GM19023 (cell line): Measurements from ENCODE around the gene ZNF628.
A peak's percentile ranks its signal among the peaks of the same experiment; 100 is the strongest.
"Not testable (repeated sequence)": the region's sequence is repeated elsewhere in the genome, so short reads cannot be mapped to it uniquely, and the experiment has no call there.

Source experiments
- ATAC-seq: cut with Tn5 transposase; IDR thresholded peaks from one replicate; pipeline ENCODE4 v1.9.1; 2021; ENCODE audit warnings: mild to moderate bottlenecking, moderate library complexity; ENCODE audit not compliant: unreplicated experiment

ZNF628 gene

GRCh38 chr19:55476100-55476775 is at the start of gene ZNF628:
TSS of gene ZNF628 (plus strand) at chr19:55476617. CDS start at chr19:55479911, 3,294 bp downstream.
- peak; percentile 89 for ATAC-seq

GRCh38 chr19:55431183-55431582 is 45.2 kb upstream of the ZNF628 start:
- no peak for ATAC-seq

- ATAC-seq: no peak
Measured at GRCh38 chr19:55432241-55432959, 44.0 kb upstream of the ZNF628 start.

GRCh38 chr19:55433292-55433691 is 43.1 kb upstream of the ZNF628 start:
- no peak for ATAC-seq

- no peak for ATAC-seq
Measured at GRCh38 chr19:55434356-55434919, 42.0 kb upstream of the ZNF628 start.

GRCh38 chr19:55435020-55435419 is 41.4 kb upstream of the ZNF628 start:
- ATAC-seq: no peak

GRCh38 chr19:55436847-55437246 is 39.6 kb upstream of the ZNF628 start:
- no peak for ATAC-seq

GRCh38 chr19:55437410-55437809 is 39.0 kb upstream of the ZNF628 start:
- ATAC-seq: no peak

- no peak for ATAC-seq
Measured at GRCh38 chr19:55439052-55439451, 37.4 kb upstream of the ZNF628 start.

- ATAC-seq: no peak
Measured at GRCh38 chr19:55440411-55441105, 35.9 kb upstream of the ZNF628 start.

GRCh38 chr19:55441319-55441691 is 35.1 kb upstream of the ZNF628 start:
- ATAC-seq: no peak

GRCh38 chr19:55441692-55442321 is 34.6 kb upstream of the ZNF628 start:
- no peak for ATAC-seq

- ATAC-seq: no peak
Measured at GRCh38 chr19:55442372-55442961, 34.0 kb upstream of the ZNF628 start.

- no peak for ATAC-seq
Measured at GRCh38 chr19:55443045-55443823, 33.2 kb upstream of the ZNF628 start, which contains the start of gene SHISA7. TSS of gene SHISA7 (minus strand) at chr19:55443300. CDS start at chr19:55442863, 437 bp downstream.

- no peak for ATAC-seq
Measured at GRCh38 chr19:55443824-55444480, 32.5 kb upstream of the ZNF628 start.

- no peak for ATAC-seq
Measured at GRCh38 chr19:55444646-55445045, 31.8 kb upstream of the ZNF628 start.

GRCh38 chr19:55446060-55446459 is 30.4 kb upstream of the ZNF628 start:
- no peak for ATAC-seq

GRCh38 chr19:55447421-55448174 is 28.8 kb upstream of the ZNF628 start:
- no peak for ATAC-seq

GRCh38 chr19:55448175-55448490 is 28.3 kb upstream of the ZNF628 start:
- ATAC-seq: not testable (repeated sequence)
